Fibroblast of lung (primary cell): ENCODE results near the gene RHBG. TPM values are rescaled to one million over a fixed set of nuclear protein-coding genes. Genes with fewer than 3 reads are reported as not detected.

ENCODE experiments used
- DNase-seq, 2 donors: peaks; one replicate each; pipeline versions ENCODE4 v3.0.0 to v3.0.0-alpha.2; 2010; ENCODE audit warnings: low read depth in 2 of 2
- H2AFZ ChIP-seq: 2 replicates; pipeline ENCODE4 v1.5.1; 2012; ENCODE audit warnings: low read length, control low read depth, inconsistent platforms
- H3K27ac ChIP-seq: 2 replicates; pipeline ENCODE4 v1.5.1; 2011; ENCODE audit warnings: low read length, control low read depth; ENCODE audit not compliant: insufficient read depth
- H3K27me3 ChIP-seq: 2 replicates; pipeline ENCODE4 v1.5.1; 2011; ENCODE audit warnings: mild to moderate bottlenecking, low read length; ENCODE audit not compliant: control insufficient read depth, insufficient read depth
- H3K36me3 ChIP-seq: 2 replicates; pipeline ENCODE4 v1.5.1; 2011; ENCODE audit warnings: low read length; ENCODE audit not compliant: control insufficient read depth, insufficient read depth
- H3K4me1 ChIP-seq: 2 replicates; pipeline ENCODE4 v1.5.1; 2011; ENCODE audit warnings: low read length; ENCODE audit not compliant: control insufficient read depth, insufficient read depth; ENCODE audit errors: extremely low read depth
- H3K4me2 ChIP-seq: 2 replicates; pipeline ENCODE4 v1.5.1; 2011; ENCODE audit warnings: low read length, control low read depth; ENCODE audit not compliant: insufficient read depth; ENCODE audit errors: extremely low read depth
- H3K4me3 ChIP-seq, 4 experiments: fragments of 200-600 bp in 1 of 4; sonication (generic) in 1 of 4; replicated peaks in 1 of 4; 2 replicates each; pipeline ENCODE4 v1.5.1; 2011 to 2016; ENCODE audit warnings: low read length in 4 of 4, low read depth in 3 of 4, mild to moderate bottlenecking in 3 of 4, control low read depth in 2 of 4, inconsistent platforms in 1 of 4, mixed read lengths in 1 of 4; ENCODE audit not compliant: insufficient read depth in 1 of 4; ENCODE audit errors: control extremely low read depth in 1 of 4
- H3K79me2 ChIP-seq: 2 replicates; pipeline ENCODE4 v1.5.1; 2012; ENCODE audit warnings: mild to moderate bottlenecking, low read length, inconsistent platforms; ENCODE audit not compliant: control insufficient read depth, insufficient read depth
- H3K9ac ChIP-seq: 2 replicates; pipeline ENCODE4 v1.5.1; 2011; ENCODE audit warnings: mild to moderate bottlenecking, low read length, control low read depth; ENCODE audit not compliant: insufficient read depth
- H3K9me3 ChIP-seq: 2 replicates; pipeline ENCODE4 v1.5.1; 2012; ENCODE audit warnings: low read depth, low read length; ENCODE audit not compliant: control insufficient read depth, insufficient read depth
- H4K20me1 ChIP-seq: 2 replicates; pipeline ENCODE4 v1.5.1; 2011; ENCODE audit warnings: low read length; ENCODE audit not compliant: control insufficient read depth, insufficient read depth; ENCODE audit errors: extremely low read depth
- EZH2 ChIP-seq: IDR thresholded peaks from 2 replicates; pipeline ENCODE4 v1.5.1; 2012; ENCODE audit warnings: low read length, control low read depth, mild to moderate bottlenecking; ENCODE audit errors: missing control alignments
- polyA plus RNA-seq, 2 donors: library from polyadenylated mRNA; depleted of rRNA in 1 of 2; stranded (reverse) in 1 of 2; unstranded in 1 of 2; fragments of >200 nt; gene quantifications; 2 replicates each; pipeline ENCODE4 v1.2.1, GENCODE V29; 2011 to 2012; ENCODE audit warnings: missing spikeins in 1 of 2
- total RNA-seq: library from RNA; depleted of rRNA; stranded (reverse); fragments of >200 nt; gene quantifications from 2 replicates; pipeline ENCODE4 v1.2.1, GENCODE V29; 2014
- TF ChIP-seq, protein P1 (sequence below), 2 donors: IDR thresholded peaks in 1 of 2; conservative IDR thresholded peaks in 1 of 2; 1 replicate in 1 of 2; 2 replicates in 1 of 2; pipeline ENCODE4 v1.5.1; 2011 to 2012; ENCODE audit warnings: low read length in 2 of 2, control low read depth in 1 of 2, inconsistent platforms in 1 of 2, low read depth in 1 of 2, mild to moderate bottlenecking in 1 of 2

Gene RHBG
- total and polyA plus RNA-seq, 2 donors (not counting 1 experiment from before 2014, with no cell fraction given), result not detected

DNA sequence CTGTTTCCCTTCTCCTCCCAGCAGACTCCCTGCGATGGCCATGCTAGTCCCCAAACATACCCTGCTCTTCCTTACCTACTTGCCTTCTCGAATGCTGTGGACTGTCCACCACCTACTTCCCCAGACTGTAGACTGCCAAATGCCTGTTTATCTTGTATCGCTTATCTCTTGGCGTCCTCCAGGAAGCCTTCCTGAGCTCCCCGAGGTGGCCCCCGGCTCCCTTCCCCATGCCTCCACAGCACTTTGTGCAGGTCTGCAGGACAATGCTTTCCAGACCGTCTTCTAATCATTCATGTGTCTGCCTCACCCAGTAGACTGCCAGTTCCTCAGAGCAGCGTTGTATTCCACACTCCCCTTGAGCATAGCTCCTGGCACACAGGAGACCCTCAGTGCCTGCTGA lies 41.7 kb downstream of the RHBG start:
- no peak overlapping the region for H3K27ac ChIP-seq
- H3K9ac ChIP-seq, result no peak overlapping the region
- H3K4me1 ChIP-seq, result no peaks in the 10 kb centered on the region
- DNase-seq, result no peak
- H3K4me2 ChIP-seq, result no peak overlapping the region
- no peak overlapping the region for H3K4me3 ChIP-seq
- H4K20me1 ChIP-seq, result no peaks in the 10 kb centered on the region
- H3K79me2 ChIP-seq, result no peaks in the 10 kb centered on the region
- no peak overlapping the region for H2AFZ ChIP-seq
- H3K9me3 ChIP-seq, result no peaks in the 10 kb centered on the region
- TF ChIP-seq, protein P1, sequence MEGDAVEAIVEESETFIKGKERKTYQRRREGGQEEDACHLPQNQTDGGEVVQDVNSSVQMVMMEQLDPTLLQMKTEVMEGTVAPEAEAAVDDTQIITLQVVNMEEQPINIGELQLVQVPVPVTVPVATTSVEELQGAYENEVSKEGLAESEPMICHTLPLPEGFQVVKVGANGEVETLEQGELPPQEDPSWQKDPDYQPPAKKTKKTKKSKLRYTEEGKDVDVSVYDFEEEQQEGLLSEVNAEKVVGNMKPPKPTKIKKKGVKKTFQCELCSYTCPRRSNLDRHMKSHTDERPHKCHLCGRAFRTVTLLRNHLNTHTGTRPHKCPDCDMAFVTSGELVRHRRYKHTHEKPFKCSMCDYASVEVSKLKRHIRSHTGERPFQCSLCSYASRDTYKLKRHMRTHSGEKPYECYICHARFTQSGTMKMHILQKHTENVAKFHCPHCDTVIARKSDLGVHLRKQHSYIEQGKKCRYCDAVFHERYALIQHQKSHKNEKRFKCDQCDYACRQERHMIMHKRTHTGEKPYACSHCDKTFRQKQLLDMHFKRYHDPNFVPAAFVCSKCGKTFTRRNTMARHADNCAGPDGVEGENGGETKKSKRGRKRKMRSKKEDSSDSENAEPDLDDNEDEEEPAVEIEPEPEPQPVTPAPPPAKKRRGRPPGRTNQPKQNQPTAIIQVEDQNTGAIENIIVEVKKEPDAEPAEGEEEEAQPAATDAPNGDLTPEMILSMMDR (conservative IDR thresholded peaks at IDR 0.05 in 1 of 2, IDR thresholded peaks at IDR 0.05 in 1 of 2; ENCODE audit: low read depth in 1 of 2, low read length in 2 of 2), result no peak
- no peak for TF ChIP-seq EZH2
- no peaks in the 10 kb centered on the region for H3K36me3 ChIP-seq
- peaks cover 17% of the 10 kb centered on the region for H3K27me3 ChIP-seq

DNA sequence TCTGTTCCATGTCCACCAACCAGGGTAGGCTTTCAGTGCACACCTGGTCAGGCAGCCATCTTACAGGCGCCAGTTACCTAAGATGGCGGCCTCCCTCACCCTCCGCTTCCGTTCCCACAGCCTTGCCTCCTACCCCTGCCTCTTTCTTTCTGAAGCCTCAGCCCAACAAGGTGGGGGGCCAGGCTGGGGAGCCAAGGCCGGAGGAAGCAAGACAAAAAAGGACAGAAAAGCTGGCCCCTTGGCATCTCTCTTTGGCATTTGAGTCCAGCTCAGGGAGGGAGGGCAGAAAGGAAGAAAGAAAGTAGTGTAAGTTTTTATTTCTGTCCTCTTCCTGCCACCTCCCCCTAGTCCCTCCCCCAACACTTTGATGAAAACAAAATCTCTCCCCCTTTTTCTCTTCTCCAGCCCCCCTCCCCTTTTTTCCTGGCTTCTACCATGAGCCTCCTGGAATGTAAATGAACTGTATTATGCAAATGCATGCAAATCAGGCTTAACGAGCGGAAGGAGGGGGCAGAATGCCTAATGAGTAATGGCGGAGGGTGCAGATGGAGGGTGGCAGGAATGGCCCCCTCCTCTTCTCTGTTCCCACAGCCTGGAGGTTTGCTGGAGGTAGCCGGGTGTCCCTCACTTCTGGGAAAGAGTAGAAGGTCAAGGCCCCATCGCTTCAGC lies 43.8 kb downstream of the RHBG start:
- Histone ChIP-seq H2AFZ (no peak overlapping the region), H3K27ac (no peak overlapping the region), H3K4me3 (no peak overlapping the region), H3K4me1 (no peaks in the 10 kb centered on the region), H3K27me3 (peaks cover 14% of the 10 kb centered on the region), H3K79me2 (no peaks in the 10 kb centered on the region), H3K9me3 (no peaks in the 10 kb centered on the region), H4K20me1 (no peaks in the 10 kb centered on the region), H3K9ac (no peak overlapping the region), H3K4me2 (no peak overlapping the region), H3K36me3 (no peaks in the 10 kb centered on the region)
- TF ChIP-seq, protein P1 (conservative IDR thresholded peaks at IDR 0.05 in 1 of 2, IDR thresholded peaks at IDR 0.05 in 1 of 2; ENCODE audit: low read depth in 1 of 2, low read length in 2 of 2), result no peak
- TF ChIP-seq EZH2, result no peak
- DNase-seq, result no peak

DNA sequence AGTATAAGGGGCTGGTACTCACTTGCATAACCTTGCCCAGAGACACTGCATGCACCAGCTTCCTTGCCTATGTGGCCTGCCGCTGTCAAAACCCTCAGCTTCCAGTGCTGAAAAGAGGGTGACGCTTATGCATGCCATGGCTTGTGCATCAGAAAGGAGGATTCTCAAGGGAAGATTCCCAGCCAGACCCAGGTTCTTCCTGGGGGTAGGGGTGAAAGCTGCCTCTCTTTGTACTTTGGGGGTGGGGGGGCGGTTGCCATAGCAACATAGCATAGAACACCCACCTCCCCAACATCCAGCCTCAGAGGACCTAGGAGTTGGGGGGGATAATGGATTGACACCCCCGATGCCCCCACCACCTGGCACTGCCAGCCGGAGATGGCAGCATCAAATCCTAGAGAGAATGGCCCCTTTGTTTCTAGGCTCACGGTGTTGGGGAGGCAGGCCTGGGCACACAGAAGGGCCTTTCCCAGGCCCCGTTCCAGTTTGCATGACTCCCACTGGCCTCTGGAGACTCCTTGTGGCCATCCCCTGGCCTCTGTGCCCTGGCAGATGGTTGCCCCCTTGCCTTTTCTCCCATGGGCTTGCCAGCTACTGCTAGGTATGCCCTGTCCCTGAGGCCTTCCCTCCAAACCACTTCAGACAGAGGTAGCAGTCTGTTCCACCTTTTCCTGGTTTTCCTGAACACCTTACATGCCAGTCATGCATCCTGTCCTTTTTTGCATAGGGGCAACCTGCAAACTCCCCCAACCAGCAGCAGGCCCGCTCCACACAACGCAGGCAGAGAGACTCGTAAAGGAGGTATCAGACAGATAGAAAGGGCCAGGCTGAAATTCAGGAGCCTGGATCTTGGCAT lies 44.6 kb downstream of the RHBG start:
- DNase-seq, result no peak
- no peak overlapping the region for H2AFZ ChIP-seq
- no peak overlapping the region for H3K4me2 ChIP-seq
- peaks cover 18% of the 10 kb centered on the region for H3K27me3 ChIP-seq
- no peaks in the 10 kb centered on the region for H3K36me3 ChIP-seq
- TF ChIP-seq, protein P1 (conservative IDR thresholded peaks at IDR 0.05 in 1 of 2, IDR thresholded peaks at IDR 0.05 in 1 of 2; ENCODE audit: low read depth in 1 of 2, low read length in 2 of 2), result no peak
- no peak for TF ChIP-seq EZH2
- no peaks in the 10 kb centered on the region for H4K20me1 ChIP-seq
- H3K9ac ChIP-seq, result no peak overlapping the region
- no peaks in the 10 kb centered on the region for H3K79me2 ChIP-seq
- H3K9me3 ChIP-seq, result no peaks in the 10 kb centered on the region
- no peak overlapping the region for H3K27ac ChIP-seq
- H3K4me3 ChIP-seq, result no peak overlapping the region
- H3K4me1 ChIP-seq, result no peaks in the 10 kb centered on the region
